PC-3 (cell line): ENCODE measurements around the gene RPS6KA2. TPM values are rescaled to one million over a fixed set of nuclear protein-coding genes. Genes with fewer than 3 reads are reported as not detected.

Experiments used
- ATAC-seq: fragments of 200-7000 bp; cut with Tn5 transposase; 2 replicates; pipeline ENCODE4 v1.9.1; 2020; ENCODE audit warnings: mild to moderate bottlenecking, moderate library complexity
- BruUV-seq: library from RNA; stranded (reverse); fragments of 400-500 nt; replicated peaks from 2 replicates; lab custom pipeline; 2021; lab: Mats Ljungman, UMichigan
- CTCF ChIA-PET: fragments of 300-600 bp; sonication (Branson Sonifier 250); formaldehyde crosslinking; loops from one replicate; lab custom pipeline; 2022; ENCODE audit warnings: antibody characterized with exemption; lab: Charles Lee
- POLR2A ChIA-PET: fragments of 300-600 bp; sonication (Branson Sonifier 250); formaldehyde crosslinking; loops from one replicate; lab custom pipeline; 2022; ENCODE audit warnings: antibody characterized with exemption; ENCODE audit not compliant: unreplicated experiment; lab: Charles Lee
- DNase-seq: peaks from one replicate; pipeline ENCODE4 v3.0.0-alpha.2; 2015
- H2AFZ ChIP-seq: fragments of 300-600 bp; sonication (generic); 2 replicates; pipeline ENCODE4 v1.6.0; 2016; ENCODE audit warnings: antibody characterized with exemption, low read length
- H3F3A ChIP-seq: fragments of 300-600 bp; sonication (generic); one replicate; pipeline ENCODE4 v1.6.0; 2017; ENCODE audit warnings: antibody characterized with exemption, low read length, control low read depth, mild to moderate bottlenecking; ENCODE audit not compliant: unreplicated experiment
- H3K27ac ChIP-seq: fragments of 300-600 bp; sonication (generic); 2 replicates; pipeline ENCODE4 v1.5.1; 2016; ENCODE audit warnings: mild to moderate bottlenecking, low read length
- H3K27me3 ChIP-seq: fragments of 300-600 bp; sonication (generic); 2 replicates; pipeline ENCODE4 v1.6.1; 2016; ENCODE audit warnings: low read length, mixed read lengths
- H3K36me3 ChIP-seq: fragments of 300-600 bp; sonication (generic); 2 replicates; pipeline ENCODE4 v1.6.1; 2016; ENCODE audit warnings: low read depth, mixed run types, low read length, mixed read lengths
- H3K4me1 ChIP-seq: fragments of 300-600 bp; sonication (generic); 2 replicates; pipeline ENCODE4 v1.5.1; 2016; ENCODE audit warnings: low read length; ENCODE audit not compliant: insufficient read depth
- H3K4me2 ChIP-seq: fragments of 300-600 bp; sonication (generic); 2 replicates; pipeline ENCODE4 v1.6.0; 2016; ENCODE audit warnings: low read length
- H3K4me3 ChIP-seq: fragments of 300-600 bp; sonication (generic); 2 replicates; pipeline ENCODE4 v1.5.1; 2016; ENCODE audit warnings: mild to moderate bottlenecking, low read length, mixed read lengths
- H3K79me2 ChIP-seq: fragments of 300-600 bp; sonication (generic); 2 replicates; pipeline ENCODE4 v1.6.1; 2017; ENCODE audit warnings: low read length, mixed read lengths
- H3K9ac ChIP-seq: fragments of 300-600 bp; sonication (generic); 2 replicates; pipeline ENCODE4 v1.6.0; 2016; ENCODE audit warnings: mild to moderate bottlenecking, low read length
- H3K9me2 ChIP-seq: fragments of 300-600 bp; sonication (generic); replicated peaks from 2 replicates; pipeline ENCODE4 v1.6.1; 2016; ENCODE audit warnings: mixed run types, low read length, mixed read lengths
- H3K9me3 ChIP-seq: fragments of 300-600 bp; sonication (generic); 2 replicates; pipeline ENCODE4 v1.6.1; 2016; ENCODE audit warnings: low read length, mixed read lengths
- H4K20me1 ChIP-seq: fragments of 300-600 bp; sonication (generic); 2 replicates; pipeline ENCODE4 v1.6.1; 2016; ENCODE audit warnings: low read length, mixed read lengths
- CTCF ChIP-seq: fragments of 300-600 bp; sonication (generic); conservative IDR thresholded peaks from 2 replicates; pipeline ENCODE4 v1.5.1; 2017; ENCODE audit warnings: antibody characterized with exemption, low read depth, mild to moderate bottlenecking, low read length
- EZH2 ChIP-seq: fragments of 300-600 bp; sonication (generic); IDR thresholded peaks from one replicate; pipeline ENCODE4 v1.6.1; 2017; ENCODE audit warnings: antibody characterized with exemption, mild to moderate bottlenecking, low read length; ENCODE audit not compliant: unreplicated experiment
- EZH2phosphoT487 ChIP-seq: fragments of 300-600 bp; sonication (generic); IDR thresholded peaks from 2 replicates; pipeline ENCODE4 v1.6.1; 2018; ENCODE audit warnings: mild to moderate bottlenecking, antibody characterized with exemption, low read length, borderline replicate concordance
- intact Hi-C: fragments of 100-400 bp; cut with micrococcal nuclease; formaldehyde crosslinking; loops from 2 replicates; pipeline ENCODE4 v1.9.0; 2023
- total RNA-seq: library from RNA; depleted of rRNA; stranded (reverse); fragments of >200 nt; gene quantifications from 2 replicates; pipeline ENCODE4 v1.2.3, GENCODE V29; 2014

Gene RPS6KA2
- total RNA-seq, 1 experiment from 2014 or later, result 5.1 TPM

GRCh38 chr6:166551754-166552495 is 75.1 kb downstream of the RPS6KA2 start:
- Histone ChIP-seq H3K79me2 (no peaks in the 10 kb centered on the region), H3K9me2 (no peaks in the 10 kb centered on the region), H3F3A (peaks cover 5% of the 10 kb centered on the region), H3K4me1 (peaks cover 26% of the 10 kb centered on the region), H3K9ac (no peak overlapping the region), H3K4me3 (no peak overlapping the region), H4K20me1 (no peaks in the 10 kb centered on the region), H3K4me2 (no peak overlapping the region), H3K27me3 (no peaks in the 10 kb centered on the region), H2AFZ (no peak overlapping the region), H3K36me3 (no peaks in the 10 kb centered on the region), H3K27ac (no peak overlapping the region), H3K9me3 (no peaks in the 10 kb centered on the region)
- BruUV-seq, result no TSS peak
- ATAC-seq (no peak), DNase-seq (no peak)
- POLR2A ChIA-PET, result no interaction called here
- intact Hi-C loops, result loop anchor here (10.0 kb wide), 1 partner anchor 173 kb away; no protein-coding TSS in a partner anchor
- TF ChIP-seq EZH2 (no peak), EZH2phosphoT487 (no peak), CTCF (no peak)
- CTCF ChIA-PET, result no interaction called here

GRCh38 chr6:166546653-166547052 is 80.4 kb downstream of the RPS6KA2 start:
- no peaks in the 10 kb centered on the region for H3K27me3 ChIP-seq
- POLR2A ChIA-PET, result no interaction called here

More at GRCh38 chr6:166546653-166547052, 80.4 kb downstream of the RPS6KA2 start:
- TF ChIP-seq EZH2, result no peak
- no peak for TF ChIP-seq CTCF
- no peak for TF ChIP-seq EZH2phosphoT487
- H3K27ac ChIP-seq, result no peak overlapping the region
- H3K36me3 ChIP-seq, result no peaks in the 10 kb centered on the region
- no peak overlapping the region for H3K9ac ChIP-seq
- no peaks in the 10 kb centered on the region for H3F3A ChIP-seq
- H3K4me1 ChIP-seq, result peaks cover 16% of the 10 kb centered on the region
- H3K4me3 ChIP-seq, result no peak overlapping the region
- CTCF ChIA-PET, result no interaction called here
- no peaks in the 10 kb centered on the region for H3K9me2 ChIP-seq
- H3K9me3 ChIP-seq, result no peaks in the 10 kb centered on the region
- DNase-seq, result no peak
- intact Hi-C loops, result no loop called here
- ATAC-seq, result no peak
- H4K20me1 ChIP-seq, result no peaks in the 10 kb centered on the region
- no TSS peak for BruUV-seq
- no peak overlapping the region for H3K4me2 ChIP-seq
- H2AFZ ChIP-seq, result no peak overlapping the region
- H3K79me2 ChIP-seq, result no peaks in the 10 kb centered on the region
